Ovary (tissue), 3 donors: ENCODE results near the gene ZFP28.

Experiments
- CTCF ChIP-seq, 3 donors: fragments of 450-650 bp in 2 of 3; fragments of 200-600 bp in 1 of 3; IDR thresholded peaks; one replicate each; pipeline versions ENCODE4 v1.5.1 to v1.8.0; 2016 to 2022; ENCODE audit warnings: antibody characterized with exemption in 3 of 3, mild to moderate bottlenecking in 1 of 3
- EP300 ChIP-seq: sonication (generic); formaldehyde crosslinking; IDR thresholded peaks from one replicate; pipeline ENCODE4 v1.6.1; 2017; ENCODE audit warnings: antibody characterized with exemption
- POLR2A ChIP-seq: fragments of 450-650 bp; IDR thresholded peaks from one replicate; pipeline ENCODE4 v1.6.1; 2017; ENCODE audit warnings: antibody characterized with exemption, mild to moderate bottlenecking, moderate library complexity
- donor health status: DM: no; HTN: no; CAD: no.

GRCh38 chr19:56595548-56595899, 56.8 kb downstream of the ZFP28 start:
- TF ChIP-seq POLR2A (no peak), CTCF (IDR thresholded peaks at IDR 0.05) (no peak), EP300 (no peak)
